Measurements from ENCODE around the gene IQCH.

IQCH gene

GRCh38 chr15:67382723-67383122 is 128.1 kb downstream of the IQCH start:
- Histone ChIP-seq H3K27me3 (replicated peaks; ENCODE audit: control insufficient read depth, insufficient read depth, low read length) (no peaks in the 10 kb centered on the region), H3K4me3 (replicated peaks; ENCODE audit: low read depth, low read length) (no peak overlapping the region), H3K36me3 (ENCODE audit: control insufficient read depth, insufficient read depth, low read length) (no peaks in the 10 kb centered on the region)
- no peak for TF ChIP-seq CTCF (IDR thresholded peaks at IDR 0.05; ENCODE audit: insufficient read depth, low read length, poor library complexity, severe bottlenecking)
- DNase-seq (ENCODE audit: extremely low read depth, insufficient read length), result no peak

- H3K36me3 ChIP-seq (ENCODE audit: control insufficient read depth, insufficient read depth, low read length), result no peaks in the 10 kb centered on the region
- DNase-seq (ENCODE audit: extremely low read depth, insufficient read length), result no peak
- no peaks in the 10 kb centered on the region for H3K27me3 ChIP-seq (replicated peaks; ENCODE audit: control insufficient read depth, insufficient read depth, low read length)
- H3K4me3 ChIP-seq (replicated peaks; ENCODE audit: low read depth, low read length), result no peak overlapping the region
- no peak for TF ChIP-seq CTCF (IDR thresholded peaks at IDR 0.05; ENCODE audit: insufficient read depth, low read length, poor library complexity, severe bottlenecking)
Measured at GRCh38 chr15:67383899-67384298, 129.3 kb downstream of the IQCH start.

GRCh38 chr15:67384761-67385160 is 130.2 kb downstream of the IQCH start:
- Histone ChIP-seq H3K4me3 (replicated peaks; ENCODE audit: low read depth, low read length) (no peak overlapping the region), H3K27me3 (replicated peaks; ENCODE audit: control insufficient read depth, insufficient read depth, low read length) (no peaks in the 10 kb centered on the region), H3K36me3 (ENCODE audit: control insufficient read depth, insufficient read depth, low read length) (no peaks in the 10 kb centered on the region)
- no peak for TF ChIP-seq CTCF (IDR thresholded peaks at IDR 0.05; ENCODE audit: insufficient read depth, low read length, poor library complexity, severe bottlenecking)
- DNase-seq (ENCODE audit: extremely low read depth, insufficient read length), result no peak

GRCh38 chr15:67385971-67386370 is 131.4 kb downstream of the IQCH start:
- no peak overlapping the region for H3K4me3 ChIP-seq (replicated peaks; ENCODE audit: low read depth, low read length)
- H3K27me3 ChIP-seq (replicated peaks; ENCODE audit: control insufficient read depth, insufficient read depth, low read length), result no peaks in the 10 kb centered on the region
- no peak for DNase-seq (ENCODE audit: extremely low read depth, insufficient read length)
- no peak for TF ChIP-seq CTCF (IDR thresholded peaks at IDR 0.05; ENCODE audit: insufficient read depth, low read length, poor library complexity, severe bottlenecking)
- H3K36me3 ChIP-seq (ENCODE audit: control insufficient read depth, insufficient read depth, low read length), result no peaks in the 10 kb centered on the region

- no peaks in the 10 kb centered on the region; the same call in 1 of the 2 replicates for H3K27me3 ChIP-seq (replicated peaks; ENCODE audit: control insufficient read depth, insufficient read depth, low read length)
- H3K4me3 ChIP-seq (replicated peaks; ENCODE audit: low read depth, low read length), result no peak overlapping the region
- no peaks in the 10 kb centered on the region for H3K36me3 ChIP-seq (ENCODE audit: control insufficient read depth, insufficient read depth, low read length)
- no peak for DNase-seq (ENCODE audit: extremely low read depth, insufficient read length)
- TF ChIP-seq CTCF (IDR thresholded peaks at IDR 0.05; ENCODE audit: insufficient read depth, low read length, poor library complexity, severe bottlenecking), result no peak
Measured at GRCh38 chr15:67386947-67387346, 132.4 kb downstream of the IQCH start.

GRCh38 chr15:67389975-67390374 is 135.4 kb downstream of the IQCH start:
- no peak for TF ChIP-seq CTCF (IDR thresholded peaks at IDR 0.05; ENCODE audit: insufficient read depth, low read length, poor library complexity, severe bottlenecking)
- DNase-seq (ENCODE audit: extremely low read depth, insufficient read length), result no peak
- H3K27me3 ChIP-seq (replicated peaks; ENCODE audit: control insufficient read depth, insufficient read depth, low read length), result no peaks in the 10 kb centered on the region; the same call in 1 of the 2 replicates
- no peaks in the 10 kb centered on the region for H3K36me3 ChIP-seq (ENCODE audit: control insufficient read depth, insufficient read depth, low read length)
- H3K4me3 ChIP-seq (replicated peaks; ENCODE audit: low read depth, low read length), result no peak overlapping the region
